Fibroblast of the aortic adventitia (primary cell): ENCODE data around the gene TM7SF2. TPM values are rescaled to one million over a fixed set of nuclear protein-coding genes. Genes with fewer than 3 reads are reported as not detected.

Experiments
- DNase-seq: peaks from one replicate; pipeline ENCODE4 v3.0.0-alpha.2; 2010; ENCODE audit warnings: low read depth
- H3K4me3 ChIP-seq: 2 replicates; pipeline ENCODE4 v1.5.1; 2011; ENCODE audit warnings: low read depth, mild to moderate bottlenecking, control low read depth, low read length, moderate library complexity
- CTCF ChIP-seq: IDR thresholded peaks from 2 replicates; pipeline ENCODE4 v1.5.1; 2011; ENCODE audit warnings: mild to moderate bottlenecking, low read length, control low read depth, inconsistent platforms; ENCODE audit not compliant: insufficient read depth
- total RNA-seq: library from RNA; depleted of rRNA; stranded (reverse); fragments of >200 nt; gene quantifications from 2 replicates; pipeline ENCODE4 v1.2.3, GENCODE V29; 2012; ENCODE audit warnings: low replicate concordance

The TM7SF2 gene
- total RNA-seq, 1 donor, result 10.0 TPM

- H3K4me3 ChIP-seq, result no peak overlapping the region
- no peak for TF ChIP-seq CTCF
- DNase-seq, result no peak
These were observed 13.0 kb downstream of the TM7SF2 start for GRCh38 chr11:65124480-65125196.

- H3K4me3 ChIP-seq, result no peak overlapping the region
- no peak for DNase-seq
- TF ChIP-seq CTCF, result no peak
These were observed 13.8 kb downstream of the TM7SF2 start for GRCh38 chr11:65125197-65126056.

- H3K4me3 ChIP-seq, result no peak overlapping the region
- no peak for TF ChIP-seq CTCF
- no peak for DNase-seq
These were observed 15.1 kb downstream of the TM7SF2 start for GRCh38 chr11:65126624-65127274.

GRCh38 chr11:65127473-65128181 lies 16.0 kb downstream of the TM7SF2 start:
- TF ChIP-seq CTCF, result no peak
- DNase-seq, result no peak
- H3K4me3 ChIP-seq, result no peak overlapping the region

- no peak overlapping the region for H3K4me3 ChIP-seq
- no peak for DNase-seq
- no peak for TF ChIP-seq CTCF
These were observed 16.8 kb downstream of the TM7SF2 start for GRCh38 chr11:65128182-65129145.
